HG03159 (cell line): Measurements from ENCODE around the gene HECTD2.

ENCODE experiments used
- ATAC-seq: cut with Tn5 transposase; IDR thresholded peaks from one replicate; pipeline ENCODE4 v1.9.1; 2021; ENCODE audit warnings: mild to moderate bottlenecking, moderate library complexity; ENCODE audit not compliant: unreplicated experiment

Gene HECTD2

DNA sequence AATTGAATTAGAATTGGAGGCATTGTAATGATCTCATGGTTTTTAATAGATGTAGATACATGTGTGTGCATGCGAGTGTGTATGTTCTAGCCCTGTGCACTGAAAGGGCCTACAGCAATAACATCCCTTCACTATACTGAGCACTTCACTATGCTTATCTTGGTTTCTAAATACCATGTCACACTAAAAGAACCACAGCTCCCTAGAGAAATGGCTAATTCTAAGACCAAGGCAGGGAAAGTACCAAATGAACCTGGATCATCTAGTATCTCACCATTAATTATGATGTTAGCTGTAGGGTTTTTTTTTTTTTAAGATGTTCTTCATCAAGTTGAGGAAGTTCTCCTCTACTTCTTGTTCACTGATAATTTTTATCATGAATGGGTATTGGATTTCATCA is 55.1 kb downstream of the HECTD2 start:
- no peak for ATAC-seq

DNA sequence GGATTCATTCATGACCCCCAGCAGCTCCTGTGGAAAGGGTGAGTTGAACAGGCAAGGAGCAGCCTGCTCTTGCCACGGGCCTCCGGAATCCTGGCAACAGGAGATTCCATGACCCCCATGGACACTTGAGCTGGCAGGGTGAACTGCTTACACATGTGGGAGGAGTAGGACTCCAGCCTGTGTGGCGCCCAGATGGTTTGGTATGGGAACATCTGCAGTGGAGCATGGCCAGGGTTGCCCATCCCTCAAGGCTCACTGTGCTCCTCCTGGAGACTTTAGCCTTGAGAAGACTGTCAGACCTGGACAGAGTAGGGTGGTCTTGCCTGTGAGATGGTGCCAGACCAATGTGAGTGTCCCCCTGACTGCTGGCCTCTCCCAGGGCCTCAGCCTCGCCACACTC is 57.0 kb downstream of the HECTD2 start:
- no peak for ATAC-seq

DNA sequence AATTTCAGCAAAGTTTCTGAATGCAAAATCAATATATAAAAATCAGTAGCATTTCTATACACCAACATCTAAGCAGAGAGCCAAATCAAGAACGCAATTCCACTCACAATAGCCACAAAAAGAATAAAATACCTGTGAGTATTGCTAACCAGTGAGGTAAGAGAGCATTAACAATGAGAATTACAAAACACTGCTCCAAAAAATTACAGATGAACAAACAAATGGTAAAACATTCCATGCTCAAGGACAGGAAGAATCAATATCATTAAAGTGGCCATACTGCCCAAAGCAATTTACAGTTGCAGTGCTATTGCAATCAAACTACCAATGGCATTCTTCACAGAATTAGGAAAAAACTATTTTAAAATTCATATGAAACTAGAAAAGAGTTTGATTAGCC is 61.5 kb downstream of the HECTD2 start:
- no peak for ATAC-seq

DNA sequence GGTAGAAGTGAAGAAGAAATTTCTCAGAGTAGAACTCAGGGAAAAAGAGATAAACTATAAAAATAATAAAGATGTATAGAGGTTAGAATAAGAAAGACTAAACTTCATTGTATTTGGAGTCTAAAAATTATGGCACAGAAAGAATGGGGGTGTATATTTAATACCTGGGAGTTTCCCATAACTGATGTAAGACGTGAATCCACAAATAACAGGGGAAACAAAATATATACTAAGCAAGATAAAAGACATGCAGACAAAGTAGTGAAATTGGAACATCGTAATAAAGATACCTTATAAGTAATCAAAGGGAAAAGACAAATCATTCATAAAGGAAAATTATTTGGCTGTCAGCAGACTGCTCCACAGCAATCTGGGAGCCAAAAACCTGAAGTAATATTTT is 62.8 kb downstream of the HECTD2 start:
- no peak for ATAC-seq

DNA sequence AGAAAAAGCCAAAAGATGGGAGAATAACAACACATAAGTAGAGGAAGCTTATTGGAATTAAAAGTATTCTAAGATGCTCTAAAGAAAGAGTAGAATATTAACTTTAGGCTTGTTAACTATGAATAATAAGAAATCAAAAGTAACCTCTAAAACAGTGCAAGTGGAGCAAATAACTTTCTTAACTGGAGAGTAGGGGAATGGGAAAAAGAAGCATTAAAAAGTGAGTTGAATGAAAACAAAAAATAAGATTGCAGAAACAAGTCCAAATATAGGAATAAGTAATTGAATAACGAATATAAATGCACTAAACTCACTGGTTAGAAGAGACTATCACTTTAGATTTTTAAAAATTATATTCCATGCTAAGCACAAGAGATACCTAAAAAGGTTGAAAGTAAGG is 63.9 kb downstream of the HECTD2 start:
- no peak for ATAC-seq

DNA sequence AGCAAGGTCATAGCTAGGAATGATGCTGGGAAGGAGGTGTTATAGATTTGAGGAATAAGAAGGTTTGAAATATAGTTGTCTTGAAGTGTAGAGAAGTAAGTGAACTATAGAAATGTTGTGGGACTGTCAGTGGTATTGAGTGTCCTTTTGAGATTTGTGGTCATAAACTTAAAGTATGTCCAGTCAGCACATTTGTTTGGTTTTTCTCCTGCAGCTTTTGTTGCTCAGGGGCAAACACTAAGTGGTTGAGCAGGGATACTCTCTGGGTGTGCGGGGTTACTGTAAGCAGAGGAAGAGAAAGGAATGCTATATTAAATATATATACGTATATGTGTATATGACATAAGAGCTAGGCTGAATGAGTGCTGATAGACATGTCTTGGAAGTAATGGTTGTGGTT is 67.1 kb downstream of the HECTD2 start:
- ATAC-seq, result no peak

DNA sequence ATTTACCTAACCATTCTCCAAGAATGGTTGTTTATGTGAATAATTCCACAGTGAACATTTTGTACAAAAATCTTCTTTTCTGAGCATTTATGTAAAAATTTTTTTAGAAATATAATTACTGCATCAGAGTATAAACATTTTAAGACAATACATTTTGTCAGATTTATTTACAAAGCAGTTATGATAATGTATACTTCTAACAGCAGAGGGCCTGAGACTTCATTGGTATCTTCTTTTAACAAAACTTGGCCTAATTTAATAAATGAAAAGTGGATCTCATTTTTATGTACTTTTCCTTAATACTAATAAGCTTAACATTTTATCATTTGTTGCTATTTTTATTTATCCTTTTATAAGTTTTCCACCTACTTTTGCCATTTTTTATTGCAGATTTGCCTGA is 69.4 kb downstream of the HECTD2 start:
- no peak for ATAC-seq

DNA sequence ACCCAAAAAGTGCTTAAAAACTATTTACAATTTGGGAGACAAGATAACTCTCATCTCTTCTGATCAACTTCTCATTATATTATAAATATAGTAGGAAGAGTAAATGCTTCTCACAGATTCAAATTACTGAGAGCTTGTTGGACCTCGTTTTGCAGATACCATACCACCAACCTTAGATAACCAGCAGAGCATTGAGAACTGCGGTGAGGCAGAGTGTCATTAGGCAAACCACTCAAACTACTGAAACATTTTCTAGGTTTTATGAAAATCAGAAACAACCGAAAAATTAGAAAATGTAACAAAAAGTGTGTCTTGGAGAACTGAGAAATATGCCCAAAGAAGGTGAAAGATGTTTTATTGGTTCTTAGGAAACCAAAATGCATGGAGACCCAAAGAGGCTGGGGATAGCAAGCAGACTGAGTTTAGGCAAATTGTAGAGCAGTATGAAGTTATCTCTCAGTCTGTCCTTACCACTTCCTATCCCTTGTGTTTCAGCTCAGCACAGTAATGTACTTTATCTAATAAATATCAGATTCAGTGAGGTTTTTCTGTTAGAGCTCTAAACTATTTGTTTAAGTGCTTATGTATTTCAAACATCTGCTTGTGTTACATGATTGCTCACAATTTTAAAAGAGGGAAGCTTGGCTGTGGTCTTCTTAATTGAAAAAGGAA is 77.9 kb downstream of the HECTD2 start:
- ATAC-seq, result no peak

DNA sequence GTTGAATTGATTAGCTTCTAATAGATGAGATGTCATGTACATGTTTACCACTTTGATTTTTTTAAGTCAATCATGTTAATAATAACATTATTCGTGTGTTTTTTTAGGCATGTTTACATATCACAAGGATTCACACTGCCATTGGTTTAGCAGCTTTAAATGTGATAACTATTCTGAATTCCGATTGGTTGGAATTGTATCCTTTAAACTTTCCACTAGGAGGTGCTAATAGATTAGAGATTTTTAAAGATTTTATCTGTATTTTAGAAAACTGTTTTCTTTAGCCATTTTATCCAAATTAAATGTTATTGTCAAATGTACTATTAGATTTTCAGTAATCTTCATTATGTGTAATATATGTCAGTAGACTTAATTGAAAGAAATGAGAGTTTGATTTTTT is 83.2 kb downstream of the HECTD2 start:
- no peak for ATAC-seq

DNA sequence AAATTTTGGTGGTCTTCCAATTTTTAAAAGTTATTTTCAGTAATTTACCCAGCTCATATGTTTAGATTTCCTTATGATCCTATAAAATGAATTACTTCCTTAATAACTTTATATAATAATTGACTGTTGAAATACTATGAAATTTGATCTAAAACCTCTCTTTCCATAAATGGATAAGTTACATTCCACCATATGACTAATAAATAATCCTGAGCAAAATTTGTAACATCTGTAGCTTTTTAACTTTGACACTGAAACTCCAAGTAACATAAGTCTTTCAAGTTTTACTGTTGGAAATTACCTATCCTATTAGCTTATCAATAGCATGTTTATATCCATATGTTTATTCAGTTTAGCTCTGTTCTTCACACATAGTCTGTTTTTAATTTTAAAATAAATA is 85.3 kb downstream of the HECTD2 start:
- ATAC-seq, result no peak

DNA sequence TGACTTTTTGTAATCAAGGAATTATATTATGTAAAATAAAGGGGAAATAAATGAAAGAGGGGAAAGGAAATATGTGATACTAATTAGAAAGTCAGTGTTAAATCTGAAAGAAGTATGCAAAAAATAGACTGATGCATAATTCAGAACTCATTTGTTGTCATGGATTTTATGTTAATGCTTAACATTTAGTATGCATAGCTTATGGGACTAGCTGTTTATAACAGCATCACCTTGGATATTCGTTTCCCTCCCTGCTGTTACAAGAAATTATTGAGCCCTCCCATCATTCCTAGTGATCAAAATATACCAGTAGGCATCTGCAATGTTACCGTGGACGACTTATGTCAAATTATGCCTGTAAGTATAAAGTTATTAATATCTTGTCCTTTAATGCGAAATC is 85.9 kb downstream of the HECTD2 start:
- ATAC-seq, result no peak

DNA sequence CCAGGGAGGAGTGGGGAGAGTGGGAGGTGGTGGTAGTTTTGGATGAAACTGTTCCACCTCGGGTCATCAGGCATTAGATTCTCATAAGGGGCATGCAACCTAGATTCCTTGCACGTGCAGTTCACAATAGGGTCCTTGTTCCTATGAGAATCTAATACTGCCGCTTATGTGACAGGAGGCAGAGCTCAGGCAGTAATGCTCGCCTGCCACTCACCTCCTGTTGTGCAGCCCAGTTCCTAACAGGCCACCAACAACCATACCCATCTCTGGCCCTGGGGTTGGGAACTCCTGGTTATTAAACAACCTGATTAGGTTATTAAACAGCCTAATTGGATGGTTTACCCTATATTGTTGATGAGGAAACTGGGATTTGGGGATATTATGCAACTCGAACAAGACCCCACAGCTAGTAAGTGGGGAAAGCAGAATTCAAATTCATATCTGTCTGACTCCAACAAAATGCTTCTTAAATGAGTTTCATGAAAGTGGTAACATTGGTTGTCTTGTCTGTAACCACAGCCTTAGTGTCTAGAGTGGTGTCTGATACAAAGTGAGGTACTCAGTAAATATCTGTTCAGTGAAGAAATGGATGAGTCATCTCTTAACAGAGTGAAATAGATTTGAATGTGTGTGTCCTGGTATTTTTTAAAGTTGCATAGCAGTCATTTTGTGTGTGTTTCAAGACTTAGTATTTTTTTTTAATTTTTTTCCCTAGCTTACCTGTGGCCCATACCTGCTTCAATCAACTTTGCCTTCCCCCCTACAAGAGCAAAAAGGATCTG is 101.6 kb downstream of the HECTD2 start:
- no peak for ATAC-seq

DNA sequence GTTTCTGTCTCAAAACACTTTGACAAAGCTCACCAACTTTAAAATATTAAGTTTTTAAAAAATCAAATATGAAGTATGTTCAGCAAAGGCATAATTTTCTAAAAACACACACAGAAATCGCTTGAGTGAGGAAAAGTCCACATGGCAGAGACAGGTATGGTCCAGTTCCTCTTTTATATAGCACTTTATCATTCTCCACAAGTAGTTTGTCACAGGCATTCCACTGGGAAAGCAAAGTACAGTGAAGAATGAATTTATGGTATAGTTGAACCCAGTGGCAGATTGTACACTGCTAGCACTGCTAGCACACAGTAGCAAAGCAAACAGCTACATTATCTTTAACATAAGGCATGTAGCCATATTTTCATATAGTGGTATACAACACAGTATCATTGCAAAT is 102.3 kb downstream of the HECTD2 start:
- ATAC-seq, result no peak

DNA sequence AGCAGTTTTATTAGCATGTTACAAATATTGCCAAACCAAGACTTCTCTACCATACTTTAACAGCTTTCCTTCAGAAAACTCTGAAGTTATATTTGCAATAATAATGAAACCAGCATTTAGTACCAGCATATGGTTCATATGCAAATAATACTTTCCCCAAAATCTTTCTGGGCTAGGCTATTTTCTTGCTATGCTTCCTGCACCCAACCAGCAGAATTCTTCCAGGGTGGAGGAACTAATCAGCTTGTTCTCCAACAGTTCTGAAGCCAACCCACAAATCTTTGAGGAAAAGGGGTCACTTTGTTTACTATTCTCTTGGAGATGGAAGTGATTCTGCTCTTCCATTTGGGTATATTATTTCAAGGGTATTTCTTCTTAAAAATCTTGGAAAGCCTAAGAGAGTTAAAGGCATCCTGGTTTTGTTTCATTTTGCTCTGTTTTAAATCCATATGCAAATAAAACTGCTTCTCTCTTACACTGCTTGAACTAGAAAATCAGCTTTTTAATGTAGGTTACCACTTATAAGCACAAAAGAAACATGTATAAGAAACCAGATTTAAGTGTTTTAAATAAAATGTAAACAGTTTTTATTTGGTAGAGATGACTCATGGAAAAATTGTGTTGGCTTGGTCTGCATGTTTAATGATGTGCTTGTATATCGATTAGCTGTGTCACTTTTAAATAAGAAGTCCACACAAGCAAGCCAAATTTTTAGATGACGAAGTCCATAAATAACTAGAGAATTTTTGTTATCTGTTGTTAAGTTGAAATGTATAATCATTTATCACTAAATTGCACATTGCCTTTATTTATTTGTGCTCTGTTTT is 103.7 kb downstream of the HECTD2 start:
- no peak for ATAC-seq

DNA sequence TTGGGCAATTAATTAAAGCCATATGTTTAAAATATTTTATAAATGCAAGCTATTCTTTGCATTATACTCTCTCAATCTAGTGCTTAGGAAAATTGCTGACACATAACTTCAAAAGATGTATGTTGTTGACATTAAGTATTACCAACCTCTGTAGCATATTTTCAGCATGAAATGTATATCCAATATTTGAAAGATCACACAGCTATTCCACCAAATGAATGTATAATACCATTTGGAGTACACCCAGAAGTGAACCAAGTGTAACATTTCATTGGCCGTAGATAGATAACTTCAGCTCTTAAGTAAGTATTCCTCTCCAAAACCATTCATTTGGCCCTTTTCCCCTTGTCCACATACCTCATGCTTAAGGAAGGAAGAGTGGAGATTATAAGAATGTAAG is 104.6 kb downstream of the HECTD2 start:
- ATAC-seq, result no peak

DNA sequence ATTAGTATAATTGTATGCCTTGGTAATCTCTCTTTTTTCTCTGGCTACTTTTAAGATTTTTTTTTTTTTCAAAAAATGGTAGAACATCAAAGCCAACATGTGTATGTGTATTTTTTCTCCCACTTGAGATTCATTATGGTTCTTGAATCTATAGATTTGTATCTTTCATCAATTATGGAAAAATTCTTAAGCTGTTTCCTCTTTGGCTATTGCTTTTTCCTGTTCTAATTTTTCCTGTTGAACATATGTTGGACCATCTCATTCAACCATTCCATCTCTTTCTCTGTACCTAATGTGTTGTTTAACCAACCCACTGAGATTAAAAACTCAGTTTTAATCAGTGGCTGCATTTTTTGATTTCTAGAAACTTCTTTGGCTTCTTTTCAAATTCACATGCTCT is 107.2 kb downstream of the HECTD2 start:
- no peak for ATAC-seq

DNA sequence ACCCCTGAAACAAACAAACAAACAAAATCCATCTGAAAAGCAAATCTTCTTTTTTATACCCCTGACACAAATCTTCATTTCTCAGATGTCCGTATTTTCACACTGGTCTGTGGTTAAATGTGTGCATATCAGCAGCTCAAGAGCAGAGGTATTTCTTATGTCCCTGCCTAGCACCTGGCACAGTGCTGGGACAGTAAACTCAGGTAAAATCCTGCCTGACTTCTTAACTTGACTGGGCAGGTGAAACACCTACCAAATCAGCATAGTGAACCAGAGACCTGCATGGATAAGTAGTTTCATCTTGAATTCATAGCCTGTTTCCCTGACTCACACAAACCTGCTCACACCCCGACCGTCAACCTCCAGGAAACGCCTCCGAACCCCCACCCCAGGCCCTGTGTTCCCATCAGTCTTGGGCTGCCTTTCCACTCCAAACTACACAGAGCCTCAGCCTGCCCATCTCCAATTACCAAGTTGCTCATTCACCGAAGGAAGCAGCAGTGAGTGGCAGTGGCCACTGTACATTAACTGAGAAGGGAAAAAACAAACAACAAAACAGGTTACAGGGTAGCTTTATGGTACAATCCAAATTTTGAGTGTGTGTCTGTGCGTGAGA is 109.9 kb downstream of the HECTD2 start:
- ATAC-seq, result no peak

DNA sequence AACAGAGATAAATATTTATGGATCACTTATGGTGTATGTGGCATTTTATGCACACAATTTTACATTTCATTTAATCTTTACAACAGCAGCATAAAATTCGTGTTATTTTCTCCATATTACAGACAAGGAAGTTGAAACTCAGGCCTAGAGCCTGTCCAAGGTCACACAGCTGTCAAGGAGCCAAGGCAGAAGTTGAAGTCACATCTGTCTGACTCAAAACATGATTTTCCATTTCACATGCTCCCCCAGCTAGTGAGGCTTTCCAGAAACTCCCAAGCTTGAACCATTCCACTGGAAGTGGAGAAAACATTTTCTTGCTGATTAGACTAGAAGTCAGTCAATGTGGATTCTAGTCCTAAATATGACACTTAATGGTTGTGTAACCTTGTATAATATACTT is 110.5 kb downstream of the HECTD2 start:
- ATAC-seq, result no peak

DNA sequence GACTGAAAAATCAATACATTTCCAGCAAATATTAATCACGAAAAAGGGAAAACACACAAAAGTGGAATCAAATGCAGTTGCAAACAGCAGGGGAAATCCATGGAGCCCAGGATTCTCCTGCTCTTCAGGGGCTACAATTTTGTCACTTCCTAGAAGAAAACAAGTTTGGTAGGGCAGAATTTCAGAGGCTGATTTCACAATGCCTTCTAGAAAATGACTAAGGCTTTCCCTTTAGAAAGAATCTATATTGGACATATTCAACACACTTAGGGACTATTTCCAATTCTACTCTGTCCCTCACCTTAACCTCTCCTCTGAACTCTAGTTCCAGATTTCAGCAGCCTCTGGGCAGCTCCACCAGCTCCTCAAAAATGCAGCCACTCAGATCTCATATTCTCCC is 111.3 kb downstream of the HECTD2 start:
- no peak for ATAC-seq

DNA sequence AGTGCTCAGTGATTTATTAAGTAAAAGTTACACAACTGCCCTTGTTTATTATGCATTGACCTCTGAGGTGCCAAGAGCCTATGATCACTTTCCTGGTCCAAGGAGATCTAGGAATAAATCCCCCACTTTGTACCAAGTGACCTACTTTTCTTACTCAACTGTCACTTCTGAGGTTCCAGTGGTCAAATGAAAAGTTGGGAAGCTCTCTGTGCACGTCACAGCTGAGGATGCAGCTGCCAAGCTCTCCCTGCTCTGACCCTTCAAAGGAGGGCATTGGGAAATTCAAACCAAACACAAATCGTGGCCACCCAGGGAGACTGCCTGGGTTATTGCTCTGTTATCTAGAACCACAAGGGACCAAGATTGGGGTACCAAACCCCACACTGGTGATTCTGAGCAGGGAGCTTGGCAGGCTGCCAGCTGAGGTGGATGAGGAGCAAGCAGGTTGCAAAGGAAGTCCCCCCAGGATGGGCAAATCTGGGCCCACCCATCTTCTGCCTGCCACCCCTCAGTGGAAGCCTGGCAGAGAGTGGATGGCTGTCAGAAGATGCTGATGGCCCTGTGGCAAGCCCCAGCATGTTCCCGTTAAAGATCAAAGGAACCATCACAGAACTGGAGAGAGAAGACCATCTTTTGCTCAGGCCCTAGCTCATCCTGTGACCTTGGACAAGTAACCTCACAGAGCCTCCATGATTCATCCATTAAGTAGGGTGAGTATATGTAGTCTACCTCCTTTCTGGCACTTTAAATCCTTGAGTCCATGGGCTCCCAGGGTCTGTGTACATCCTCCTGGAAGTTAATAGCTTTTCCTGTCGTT is 116.0 kb downstream of the HECTD2 start:
- ATAC-seq, result no peak

DNA sequence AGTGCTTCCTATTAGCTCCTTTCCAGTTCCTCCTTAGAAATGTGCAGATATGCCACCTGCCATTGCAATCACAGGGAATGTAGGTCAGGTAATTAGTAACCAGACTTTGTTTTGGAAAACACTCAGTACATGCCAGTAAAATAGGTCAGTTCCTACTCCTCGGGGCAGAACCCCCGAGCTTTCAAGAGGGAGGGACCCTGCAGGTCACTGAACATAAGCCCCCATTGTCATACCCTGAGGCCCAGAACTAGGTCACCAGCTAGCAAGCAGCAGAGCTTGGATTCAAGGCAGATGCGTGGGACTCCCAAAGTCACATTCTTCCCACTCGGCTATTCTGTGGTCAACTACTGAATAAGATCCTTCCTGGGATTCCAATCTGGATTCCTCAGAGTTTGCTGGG is 117.9 kb downstream of the HECTD2 start:
- ATAC-seq, result no peak
